ENCODE data around the gene NUB1. TPM values are rescaled to one million over a fixed set of nuclear protein-coding genes. Genes with fewer than 3 reads are reported as not detected.

The NUB1 gene
- polyA plus RNA-seq, 1 of the 3 experiments (the other 2 are of a cell fraction) = 54.0 TPM

- no peak overlapping the region for H3K4me2 ChIP-seq
- no peaks in the 10 kb centered on the region for H3K9me3 ChIP-seq
- H3K36me3 ChIP-seq (replicated peaks in 1 of 2; ENCODE audit: control insufficient read depth in 1 of 2, insufficient read depth in 2 of 2, low read length in 1 of 2) = peaks cover 23 to 68% of the 10 kb centered on the region in 2 experiments
- DNase-seq = no peak
- H3K9ac ChIP-seq = no peak overlapping the region
- no peaks in the 10 kb centered on the region for H3K79me2 ChIP-seq (ENCODE audit: insufficient read depth)
- H3K9me2 ChIP-seq = no peaks in the 10 kb centered on the region
- ChIA-PET CTCF (interaction anchor here (1.6 to 8.2 kb wide), 3 partner anchors 8 to 383 kb away, joined by 6 to 40 read pairs (median 13); no protein-coding TSS in a partner anchor), POLR2A (no interaction called here)
- no peak overlapping the region for H3K27ac ChIP-seq (ENCODE audit: low read depth in 2 of 2, low read length in 1 of 2)
- no peak overlapping the region for H2AFZ ChIP-seq (ENCODE audit: low read depth)
- WGBS (ENCODE audit: low lambda C conversion rate) = 97% methylated on average over 26 of the region's 33 CpGs
- H3F3A ChIP-seq (replicated peaks; ENCODE audit: insufficient read depth) = peaks cover 4% of the 10 kb centered on the region
- no peak overlapping the region for H3K4me3 ChIP-seq (ENCODE audit: low read depth in 2 of 2, low read length in 1 of 2)
- no peaks in the 10 kb centered on the region for H3K27me3 ChIP-seq (ENCODE audit: insufficient read depth)
- no peaks in the 10 kb centered on the region for H4K20me1 ChIP-seq (ENCODE audit: insufficient read depth)
- H3K4me1 ChIP-seq (ENCODE audit: control insufficient read depth in 1 of 2, insufficient read depth in 2 of 2, low read depth in 1 of 2, low read length in 1 of 2) = peaks cover 0 to 21% of the 10 kb centered on the region in 2 experiments; a peak in 1 of 4 replicates
- TF ChIP-seq RXRA (IDR thresholded peaks at IDR 0.05; ENCODE audit: borderline replicate concordance, low read depth) (no peak), USF2 (IDR thresholded peaks at IDR 0.05; ENCODE audit: borderline replicate concordance, low read depth, low read length) (no peak), GATA2 (CRISPR knock-in tag; IDR thresholded peaks at IDR 0.05) (no peak), NFIC (IDR thresholded peaks at IDR 0.05; ENCODE audit: borderline replicate concordance) (no peak), FOSL2 (IDR thresholded peaks at IDR 0.05; ENCODE audit: borderline replicate concordance, low read depth) (no peak), JUND (IDR thresholded peaks at IDR 0.05) (no peak), IRF3 (IDR thresholded peaks at IDR 0.05; ENCODE audit: low read depth, low read length) (no peak), CHD2 (IDR thresholded peaks at IDR 0.05; ENCODE audit: low read length, partially characterized antibody) (no peak), RCOR1 (IDR thresholded peaks at IDR 0.05; ENCODE audit: low read length) (no peak), ELF1 (IDR thresholded peaks at IDR 0.05) (no peak), NRF1 (IDR thresholded peaks at IDR 0.05; ENCODE audit: low read depth, low read length) (no peak), TEAD4 (IDR thresholded peaks at IDR 0.05; ENCODE audit: borderline replicate concordance, insufficient read depth) (no peak), EZH2phosphoT487 (IDR thresholded peaks at IDR 0.05; ENCODE audit: borderline replicate concordance, low read depth) (no peak), PBX3 (IDR thresholded peaks at IDR 0.05) (no peak), RAD21 (IDR thresholded peaks at IDR 0.05; ENCODE audit: low read length) (no peak), MAX (IDR thresholded peaks at IDR 0.05; ENCODE audit: low read depth) (no peak), YY1 (IDR thresholded peaks at IDR 0.05; ENCODE audit: low read depth) (no peak), POLR2AphosphoS5 (IDR thresholded peaks at IDR 0.05; ENCODE audit: low read depth, low read length) (no peak), FOXJ3 (CRISPR knock-in tag; IDR thresholded peaks at IDR 0.05) (no peak), FOXM1 (IDR thresholded peaks at IDR 0.05; ENCODE audit: low read depth) (no peak)
Observed at GRCh38 chr7:151376218-151376902, 34.7 kb downstream of the NUB1 start.

Measured in SK-N-SH (cell line).